Iris pigment epithelial cell (primary cell): ENCODE data around the gene PLEKHG3.
"Not testable (repeated sequence)": the region's sequence is repeated elsewhere in the genome, so short reads cannot be mapped to it uniquely, and the experiment has no call there.

ENCODE experiments used
- DNase-seq: peaks from one replicate; pipeline ENCODE4 v3.0.0-alpha.2; 2011; ENCODE audit warnings: low read depth

The PLEKHG3 gene

GRCh38 chr14:64704143-64704742 is at the start of gene PLEKHG3:
TSS of gene PLEKHG3 (plus strand) at chr14:64704424. CDS start at chr14:64727632, 23,208 bp downstream.
- peak; percentile 72 for DNase-seq

- DNase-seq, result no peak
These were observed 49.3 kb upstream of the PLEKHG3 start for GRCh38 chr14:64654901-64655300.

- no peak for DNase-seq
These were observed 47.2 kb upstream of the PLEKHG3 start for GRCh38 chr14:64656986-64657385.

- DNase-seq, result no peak
These were observed 46.0 kb upstream of the PLEKHG3 start for GRCh38 chr14:64658201-64658600.

- not testable (repeated sequence) for DNase-seq
These were observed 45.4 kb upstream of the PLEKHG3 start for GRCh38 chr14:64658700-64659264.

- DNase-seq, result no peak
These were observed 44.9 kb upstream of the PLEKHG3 start for GRCh38 chr14:64659366-64659765.

- no peak for DNase-seq
These were observed 41.0 kb upstream of the PLEKHG3 start for GRCh38 chr14:64663174-64663573.

GRCh38 chr14:64671591-64671990 is 32.6 kb upstream of the PLEKHG3 start:
- DNase-seq, result peak; percentile 65

GRCh38 chr14:64673316-64673715 is 30.9 kb upstream of the PLEKHG3 start:
- no peak for DNase-seq

- DNase-seq, result no peak
These were observed 30.5 kb upstream of the PLEKHG3 start for GRCh38 chr14:64673748-64674147.

- DNase-seq, result no peak
These were observed 29.4 kb upstream of the PLEKHG3 start for GRCh38 chr14:64674829-64675228.

GRCh38 chr14:64675312-64675711 is 28.9 kb upstream of the PLEKHG3 start:
- DNase-seq, result no peak

GRCh38 chr14:64676410-64677008 is 27.7 kb upstream of the PLEKHG3 start:
- DNase-seq, result no peak

GRCh38 chr14:64680013-64680713 is 24.1 kb upstream of the PLEKHG3 start:
- DNase-seq, result no peak

GRCh38 chr14:64680714-64681065 is 23.5 kb upstream of the PLEKHG3 start:
- DNase-seq, result no peak

GRCh38 chr14:64681796-64682710 is 22.2 kb upstream of the PLEKHG3 start:
- peak; percentile 54 for DNase-seq

GRCh38 chr14:64682843-64683242 is 21.4 kb upstream of the PLEKHG3 start:
- DNase-seq, result no peak

GRCh38 chr14:64683264-64683663 is 21.0 kb upstream of the PLEKHG3 start:
- no peak for DNase-seq

GRCh38 chr14:64684091-64684490 is 20.1 kb upstream of the PLEKHG3 start:
- peak; percentile 51 for DNase-seq

GRCh38 chr14:64685371-64686281 is 18.6 kb upstream of the PLEKHG3 start:
- DNase-seq, result no peak

- DNase-seq, result no peak
These were observed 18.0 kb upstream of the PLEKHG3 start for GRCh38 chr14:64686282-64686615.
